ENCODE results near the gene RHBDD3. TPM values are rescaled to one million over a fixed set of nuclear protein-coding genes. Genes with fewer than 3 reads are reported as not detected.

Gene RHBDD3
- total RNA-seq, 1 experiment from 2014 or later = 34.1 TPM

- no peak for DNase-seq (ENCODE audit: low read depth)
These were observed 49.7 kb downstream of the RHBDD3 start for GRCh38 chr22:29217827-29218757.

- DNase-seq (ENCODE audit: low read depth) = peak; percentile 38
These were observed 50.7 kb downstream of the RHBDD3 start for GRCh38 chr22:29216873-29217666.

GRCh38 chr22:29216011-29216872 lies 51.5 kb downstream of the RHBDD3 start:
- DNase-seq (ENCODE audit: low read depth) = no peak

- no peak for DNase-seq (ENCODE audit: low read depth)
These were observed 52.5 kb downstream of the RHBDD3 start for GRCh38 chr22:29215012-29215860.

GRCh38 chr22:29214232-29214631 lies 53.5 kb downstream of the RHBDD3 start:
- no peak for DNase-seq (ENCODE audit: low read depth)

GRCh38 chr22:29213493-29213892 lies 54.3 kb downstream of the RHBDD3 start:
- DNase-seq (ENCODE audit: low read depth) = no peak

- DNase-seq (ENCODE audit: low read depth) = no peak
These were observed 55.0 kb downstream of the RHBDD3 start for GRCh38 chr22:29212743-29213142.

GRCh38 chr22:29211466-29211865 lies 56.3 kb downstream of the RHBDD3 start:
- no peak for DNase-seq (ENCODE audit: low read depth)

GRCh38 chr22:29211066-29211465 lies 56.7 kb downstream of the RHBDD3 start:
- no peak for DNase-seq (ENCODE audit: low read depth)

Other genes starting within 250 kb of the RHBDD3 start
- gene C22orf31, start 206.2 kb downstream of the RHBDD3 start, total RNA-seq (2014; rRNA removed; shearing (Covaris generic)) = not detected in 2 replicates
- gene KREMEN1, start 194.9 kb downstream of the RHBDD3 start, total RNA-seq (2014; rRNA removed; shearing (Covaris generic)) = 0.36 and 1.4 TPM in 2 replicates
- gene EMID1, start 62.1 kb downstream of the RHBDD3 start, total RNA-seq (2014; rRNA removed; shearing (Covaris generic)) = 1.3 and 9.0 TPM in 2 replicates
- gene EWSR1, start 287 bp upstream of the RHBDD3 start, total RNA-seq (2014; rRNA removed; shearing (Covaris generic)) = 150 and 191 TPM in 2 replicates
- 10.0 and 11.1 TPM in 2 replicates for gene GAS2L1, start 38.7 kb upstream of the RHBDD3 start, total RNA-seq (2014; rRNA removed; shearing (Covaris generic))
- gene RASL10A, start 47.7 kb upstream of the RHBDD3 start, total RNA-seq (2014; rRNA removed; shearing (Covaris generic)) = 0.11 and 0.39 TPM in 2 replicates
- gene AP1B1, start 120.6 kb upstream of the RHBDD3 start, total RNA-seq (2014; rRNA removed; shearing (Covaris generic)) = 57.8 and 62.6 TPM in 2 replicates
- not detected in 2 replicates for gene RFPL1, start 170.6 kb upstream of the RHBDD3 start, total RNA-seq (2014; rRNA removed; shearing (Covaris generic))
- 0.11 TPM in 1 of 2 replicates, not detected in the other for gene NEFH, start 212.2 kb upstream of the RHBDD3 start, total RNA-seq (2014; rRNA removed; shearing (Covaris generic))